Stimulated activated CD8-positive, alpha-beta memory T cell treated with anti-CD3 and anti-CD28 coated beads, Interleukin-7, amount 100 ng/mL, for 24 hours (primary cell): ENCODE data around the gene ABCB1.
"Not testable (repeated sequence)": the region's sequence is repeated elsewhere in the genome, so short reads cannot be mapped to it uniquely, and the experiment has no call there.

ENCODE experiments used
- DNase-seq: peaks from one replicate; pipeline ENCODE4 v3.0.0-alpha.2; 2020; ENCODE audit warnings: low read depth

The ABCB1 gene

DNA sequence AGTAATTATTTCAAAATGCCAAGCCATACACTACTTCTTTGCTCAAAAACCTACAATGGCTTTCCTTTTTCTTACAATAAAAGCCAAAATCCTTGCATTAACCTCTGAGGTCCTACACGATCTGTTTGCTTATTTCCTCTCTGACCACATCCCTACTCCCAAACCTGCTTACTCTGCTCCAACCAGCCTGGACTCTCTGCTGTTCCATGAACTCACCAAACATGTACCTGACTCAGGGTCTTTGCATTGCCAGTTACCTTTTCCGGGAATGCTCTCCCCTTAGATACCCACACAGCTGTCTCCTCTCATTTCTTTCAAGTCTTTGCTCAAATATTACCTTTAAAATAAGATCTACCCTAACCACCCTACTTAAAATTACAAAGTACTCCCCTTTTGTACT, 127.5 kb downstream of the ABCB1 start:
- DNase-seq = no peak

DNA sequence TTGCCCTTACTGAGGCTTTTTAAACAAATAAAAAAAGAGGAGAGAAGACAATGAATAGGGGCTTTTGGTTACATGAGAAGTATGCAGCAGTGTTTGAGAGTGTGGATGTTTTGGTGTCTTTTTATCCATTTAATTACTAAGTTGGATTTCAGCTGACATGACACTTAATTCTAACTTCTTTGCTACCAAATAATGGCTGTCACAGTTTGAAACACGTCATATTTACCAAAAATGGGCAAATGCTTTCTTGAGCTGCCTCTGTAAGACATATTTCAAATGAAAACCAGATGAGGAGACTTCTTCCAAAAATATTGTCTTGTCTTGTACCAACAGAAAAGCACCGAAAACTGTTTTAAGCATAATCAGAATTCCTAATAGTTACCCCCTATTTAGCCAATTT, 129.2 kb downstream of the ABCB1 start:
- no peak for DNase-seq

DNA sequence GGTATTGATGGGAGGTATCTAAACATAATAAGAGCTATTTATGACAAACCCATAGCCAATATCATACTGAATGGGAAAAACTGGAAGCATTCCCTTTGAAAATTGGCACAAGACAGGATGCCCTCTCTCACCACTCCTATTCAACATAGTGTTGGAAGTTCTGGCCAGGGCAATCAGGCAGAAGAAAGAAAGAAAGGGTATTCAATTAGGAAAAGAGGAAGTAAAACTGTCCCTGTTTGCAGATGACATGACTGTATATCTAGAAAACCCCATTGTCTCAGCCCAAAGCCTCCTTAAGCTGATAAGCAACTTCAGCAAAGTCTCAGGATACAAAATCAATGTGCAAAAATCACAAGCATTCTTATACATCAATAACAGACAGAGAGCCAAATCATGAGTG, 131.5 kb downstream of the ABCB1 start:
- DNase-seq = not testable (repeated sequence)

DNA sequence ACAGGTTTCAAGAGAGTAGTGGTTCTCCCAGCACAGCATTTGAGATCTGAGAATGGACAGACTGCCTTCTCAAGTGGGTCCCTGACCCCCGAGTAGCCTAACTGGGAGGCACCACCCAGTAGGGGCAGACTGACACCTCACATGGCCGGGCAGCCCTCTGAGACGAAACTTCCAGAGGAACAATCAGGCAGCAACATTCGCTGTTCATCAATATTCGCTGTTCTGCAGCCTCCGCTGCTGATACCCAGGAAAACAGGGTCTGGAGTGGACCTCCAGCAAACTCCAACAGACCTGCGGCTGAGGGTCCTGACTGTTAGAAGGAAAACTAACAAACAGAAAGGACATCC, 135.2 kb downstream of the ABCB1 start:
- not testable (repeated sequence) for DNase-seq

DNA sequence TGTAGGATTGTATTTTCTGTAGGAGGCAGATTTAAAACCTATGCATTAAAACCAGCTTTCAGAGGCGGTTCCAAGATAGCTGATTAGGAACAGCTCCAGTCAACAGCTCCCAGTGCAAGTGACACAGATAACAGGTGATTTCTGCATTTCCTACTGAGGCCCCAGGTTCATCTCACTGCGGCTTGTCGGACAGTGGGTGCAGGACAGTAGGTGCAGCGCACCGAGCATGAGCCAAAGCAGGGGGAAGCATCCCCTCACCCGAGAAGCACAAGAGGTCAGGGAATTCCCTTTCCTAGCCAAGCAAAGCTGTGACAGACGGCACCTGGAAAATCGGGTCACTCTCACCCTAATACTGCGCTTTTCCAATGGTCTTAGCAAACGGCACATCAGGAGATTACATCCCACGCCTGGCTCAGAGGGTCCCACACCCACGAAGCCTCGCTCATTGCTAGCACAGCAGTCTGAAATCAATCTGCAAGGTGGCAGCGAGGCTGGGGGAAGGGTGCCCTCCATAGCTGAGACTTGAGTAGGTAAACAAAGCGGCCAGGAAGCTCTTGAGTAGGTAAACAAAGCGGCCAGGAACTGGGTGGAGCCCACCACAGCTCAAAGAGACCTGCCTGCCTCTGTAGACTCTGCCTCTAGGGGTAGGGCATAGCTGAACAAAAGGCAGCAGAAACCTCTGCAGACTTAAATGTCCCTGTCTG, 135.7 kb downstream of the ABCB1 start:
- not testable (repeated sequence) for DNase-seq

DNA sequence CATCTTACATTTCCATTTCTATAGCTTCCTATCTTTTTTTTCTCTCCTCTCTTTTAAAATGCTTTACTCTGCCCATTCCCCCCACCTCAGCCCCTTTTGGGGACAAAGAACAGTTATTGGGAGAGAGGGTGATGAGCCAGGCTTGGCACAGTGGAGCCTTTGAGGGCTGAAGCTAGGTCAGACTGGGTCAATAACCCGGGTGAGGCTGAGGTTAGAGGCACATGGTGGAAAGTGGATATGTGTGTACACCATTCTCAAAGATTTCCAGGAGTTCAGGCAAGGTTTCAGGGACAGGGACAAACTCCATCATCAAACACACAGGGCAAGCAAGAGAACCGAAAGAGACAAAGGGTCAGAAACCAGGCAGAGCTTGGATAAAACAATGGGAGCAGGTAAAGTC, 136.7 kb downstream of the ABCB1 start:
- no peak for DNase-seq

DNA sequence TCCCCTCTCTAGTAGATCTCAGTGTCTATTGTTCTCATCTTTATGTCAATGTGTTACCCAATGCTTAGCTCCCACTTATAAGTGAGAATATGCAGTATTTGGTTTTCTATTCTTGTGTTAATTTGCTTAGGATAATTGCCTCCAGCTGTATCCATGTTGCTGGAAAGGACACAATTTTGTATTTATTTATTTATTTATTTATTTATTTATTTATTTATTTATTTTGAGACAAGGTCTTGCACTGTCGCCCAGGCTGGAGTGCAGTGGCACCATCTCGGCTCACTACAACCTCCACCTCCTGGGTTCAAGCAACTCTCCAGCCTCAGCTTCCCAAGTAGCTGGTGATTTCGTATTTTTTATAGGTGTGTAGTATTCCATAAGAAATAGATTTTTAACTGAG, 140.2 kb downstream of the ABCB1 start:
- DNase-seq = not testable (repeated sequence)

DNA sequence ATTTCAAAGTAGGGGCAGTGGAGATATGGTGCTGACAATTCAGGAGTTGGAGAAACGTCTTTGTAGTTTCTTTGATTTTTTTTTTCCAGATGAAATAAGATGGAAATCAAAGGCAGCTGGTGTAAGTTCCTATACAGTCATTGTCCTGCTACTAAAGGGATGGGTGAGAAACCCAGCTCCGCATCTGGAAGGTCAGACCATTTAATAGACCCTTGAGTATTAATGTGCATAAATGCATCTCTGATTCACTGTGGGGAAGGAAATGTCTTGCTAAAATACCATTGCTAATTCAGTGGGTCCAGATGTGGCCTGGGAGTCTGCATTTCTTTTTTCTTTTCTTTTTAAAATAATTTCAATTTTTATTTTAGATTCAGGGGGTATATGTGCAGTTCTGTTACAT, 140.7 kb downstream of the ABCB1 start:
- no peak for DNase-seq

DNA sequence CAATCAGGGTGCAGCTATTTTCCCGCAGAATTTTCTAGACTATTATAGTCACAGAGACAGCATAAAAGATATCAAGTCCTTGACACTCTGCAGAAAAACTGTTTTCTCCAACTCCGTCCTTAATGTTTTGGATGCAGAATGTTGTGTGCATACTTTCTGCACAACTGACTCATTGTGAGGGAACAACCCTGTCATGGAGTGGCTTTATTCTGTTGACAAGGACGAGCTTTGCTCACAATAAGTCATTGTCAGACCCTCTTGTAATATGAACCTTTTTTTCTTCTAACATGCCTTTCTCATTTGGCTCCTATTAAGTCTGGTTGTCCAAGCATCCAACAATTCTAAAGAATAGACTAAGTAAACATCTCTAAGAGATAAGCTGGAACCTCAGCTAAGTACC, 142.5 kb downstream of the ABCB1 start:
- DNase-seq = no peak

DNA sequence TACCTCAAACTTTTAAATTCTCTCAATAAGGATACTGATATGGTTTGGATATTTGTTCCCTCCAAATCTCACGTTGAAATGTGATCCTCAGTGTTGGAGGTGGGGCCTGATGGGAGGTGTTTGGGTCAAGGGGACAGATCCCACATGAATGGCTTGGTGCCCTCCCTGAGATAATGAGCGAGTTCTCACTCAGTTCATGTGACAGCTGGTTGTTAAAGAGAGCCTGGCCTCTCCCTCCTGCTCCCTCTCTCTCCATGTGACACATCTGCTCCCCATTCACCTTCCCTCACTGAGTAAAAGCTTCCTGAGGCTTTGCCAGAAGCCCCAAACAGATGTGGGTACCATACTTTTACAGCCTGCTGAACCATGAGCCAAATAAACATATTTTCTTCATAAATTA, 144.4 kb downstream of the ABCB1 start:
- DNase-seq = no peak
